ENCODE measurements around the gene TMEM218.

The TMEM218 gene

GRCh38 chr11:125073616-125074483 is 37.6 kb downstream of the TMEM218 start:
- no peak overlapping the region for H3K27ac ChIP-seq
- 0 out of 2 replicates have a peak, but pooled peaks have one; percentile 10 for TF ChIP-seq CTCF (conservative IDR thresholded peaks at IDR 0.05)

GRCh38 chr11:125072961-125073590 is 38.4 kb downstream of the TMEM218 start:
- no peak for TF ChIP-seq CTCF (conservative IDR thresholded peaks at IDR 0.05)
- no peak overlapping the region for H3K27ac ChIP-seq

- no peak overlapping the region for H3K27ac ChIP-seq
- TF ChIP-seq CTCF (conservative IDR thresholded peaks at IDR 0.05), result no peak
These were observed 39.0 kb downstream of the TMEM218 start for GRCh38 chr11:125072218-125072960.

- TF ChIP-seq CTCF (conservative IDR thresholded peaks at IDR 0.05), result no peak
- no peak overlapping the region for H3K27ac ChIP-seq
These were observed 39.6 kb downstream of the TMEM218 start for GRCh38 chr11:125071846-125072217.

GRCh38 chr11:125071435-125071834 is 40.0 kb downstream of the TMEM218 start:
- H3K27ac ChIP-seq, result no peak overlapping the region
- TF ChIP-seq CTCF (conservative IDR thresholded peaks at IDR 0.05), result no peak

GRCh38 chr11:125070699-125071254 is 40.6 kb downstream of the TMEM218 start:
- TF ChIP-seq CTCF (conservative IDR thresholded peaks at IDR 0.05), result no peak
- no peak overlapping the region for H3K27ac ChIP-seq

GRCh38 chr11:125069796-125070195 is 41.6 kb downstream of the TMEM218 start:
- TF ChIP-seq CTCF (conservative IDR thresholded peaks at IDR 0.05), result no peak
- H3K27ac ChIP-seq, result no peak overlapping the region
